Activated CD8-positive, alpha-beta T cell treated with anti-CD3 and anti-CD28 coated beads for 36 hours (primary cell): ENCODE data around the gene COL25A1. TPM values are rescaled to one million over a fixed set of nuclear protein-coding genes. Genes with fewer than 3 reads are reported as not detected.

Experiments used
- ATAC-seq: fragments of 200-7000 bp; cut with Tn5 transposase; one replicate; pipeline ENCODE4 v1.10.0; 2021; ENCODE audit warnings: mild to moderate bottlenecking, moderate library complexity
- CTCF ChIA-PET: fragments of 350-600 bp; sonication (Branson Sonifier 250); formaldehyde crosslinking; loops from one replicate; lab custom pipeline; 2021; ENCODE audit warnings: antibody characterized with exemption; lab: Charles Lee
- POLR2A ChIA-PET: fragments of 350-600 bp; sonication (Branson Sonifier 250); formaldehyde crosslinking; loops from one replicate; lab custom pipeline; 2021; ENCODE audit warnings: antibody characterized with exemption; lab: Charles Lee
- DNase-seq: peaks from one replicate; pipeline ENCODE4 v3.0.0-alpha.2; 2020
- H3K27ac Mint-ChIP-seq: one replicate; pipeline ENCODE4 v1.8.0; 2021; ENCODE audit warnings: mild to moderate bottlenecking, mixed read lengths
- H3K27me3 Mint-ChIP-seq: one replicate; pipeline ENCODE4 v1.8.0; 2021; ENCODE audit warnings: mixed read lengths
- H3K36me3 Mint-ChIP-seq: one replicate; pipeline ENCODE4 v1.8.0; 2021; ENCODE audit warnings: low read depth, mixed read lengths
- H3K4me1 Mint-ChIP-seq: one replicate; pipeline ENCODE4 v1.8.0; 2021; ENCODE audit warnings: low read depth, mixed read lengths
- H3K4me3 Mint-ChIP-seq: one replicate; pipeline ENCODE4 v1.8.0; 2021; ENCODE audit warnings: mild to moderate bottlenecking, moderate library complexity, mixed read lengths
- H3K9me3 Mint-ChIP-seq: one replicate; pipeline ENCODE4 v1.8.0; 2021; ENCODE audit warnings: mixed read lengths
- CTCF ChIP-seq: fragments of 200-600 bp; IDR thresholded peaks from one replicate; pipeline ENCODE4 v1.8.0; 2022; ENCODE audit warnings: antibody characterized with exemption, mild to moderate bottlenecking
- intact Hi-C: fragments of 100-400 bp; cut with micrococcal nuclease; formaldehyde crosslinking; loops from one replicate; pipeline ENCODE4 v1.10.0; 2022
- total RNA-seq, 2 experiments: library from RNA; stranded (reverse); gene quantifications; one replicate each; pipeline ENCODE4 v1.2.3, GENCODE V29; 2021

COL25A1 gene
- total RNA-seq, 2 experiments from 2014 or later: not detected

- ATAC-seq (no peak), DNase-seq (no peak)
- ChIA-PET POLR2A (no interaction called here), CTCF (no interaction called here)
- intact Hi-C loops: no loop called here
- peaks cover 2% of the 10 kb centered on the region for H3K27me3 Mint-ChIP-seq
- no peak overlapping the region for H3K4me3 Mint-ChIP-seq
- no peaks in the 10 kb centered on the region for H3K36me3 Mint-ChIP-seq
- no peaks in the 10 kb centered on the region for H3K4me1 Mint-ChIP-seq
- H3K27ac Mint-ChIP-seq: no peak overlapping the region
- no peak for TF ChIP-seq CTCF
- H3K9me3 Mint-ChIP-seq: peaks cover 4% of the 10 kb centered on the region
These were observed 286.3 kb downstream of the COL25A1 start for GRCh38 chr4:109016200-109016599.

DNA sequence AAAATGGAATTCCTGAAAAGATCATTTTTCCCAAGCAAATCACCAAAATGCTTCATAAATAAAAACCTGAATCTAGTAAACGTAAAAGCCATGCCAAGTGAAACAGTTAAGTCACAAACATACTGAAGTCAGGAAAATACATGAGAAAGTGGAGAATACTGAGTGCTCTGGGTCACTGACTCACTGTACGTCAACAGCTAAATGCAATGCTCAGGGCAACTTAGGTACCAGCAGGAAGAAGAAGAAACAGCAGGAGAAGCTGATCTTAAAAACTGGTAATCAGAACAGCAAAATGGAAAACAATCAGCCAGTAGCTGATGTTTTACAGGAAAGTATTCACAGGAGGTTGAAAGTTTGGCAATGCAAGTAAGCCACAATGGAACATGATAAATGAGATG lies 287.0 kb downstream of the COL25A1 start:
- CTCF ChIA-PET: no interaction called here
- POLR2A ChIA-PET: no interaction called here
- intact Hi-C loops: no loop called here
- no peak for ATAC-seq
- peaks cover 2% of the 10 kb centered on the region for H3K27me3 Mint-ChIP-seq
- no peak overlapping the region for H3K27ac Mint-ChIP-seq
- no peak for DNase-seq
- no peaks in the 10 kb centered on the region for H3K9me3 Mint-ChIP-seq
- no peak overlapping the region for H3K4me3 Mint-ChIP-seq
- H3K36me3 Mint-ChIP-seq: no peaks in the 10 kb centered on the region
- no peaks in the 10 kb centered on the region for H3K4me1 Mint-ChIP-seq
- no peak for TF ChIP-seq CTCF

DNA sequence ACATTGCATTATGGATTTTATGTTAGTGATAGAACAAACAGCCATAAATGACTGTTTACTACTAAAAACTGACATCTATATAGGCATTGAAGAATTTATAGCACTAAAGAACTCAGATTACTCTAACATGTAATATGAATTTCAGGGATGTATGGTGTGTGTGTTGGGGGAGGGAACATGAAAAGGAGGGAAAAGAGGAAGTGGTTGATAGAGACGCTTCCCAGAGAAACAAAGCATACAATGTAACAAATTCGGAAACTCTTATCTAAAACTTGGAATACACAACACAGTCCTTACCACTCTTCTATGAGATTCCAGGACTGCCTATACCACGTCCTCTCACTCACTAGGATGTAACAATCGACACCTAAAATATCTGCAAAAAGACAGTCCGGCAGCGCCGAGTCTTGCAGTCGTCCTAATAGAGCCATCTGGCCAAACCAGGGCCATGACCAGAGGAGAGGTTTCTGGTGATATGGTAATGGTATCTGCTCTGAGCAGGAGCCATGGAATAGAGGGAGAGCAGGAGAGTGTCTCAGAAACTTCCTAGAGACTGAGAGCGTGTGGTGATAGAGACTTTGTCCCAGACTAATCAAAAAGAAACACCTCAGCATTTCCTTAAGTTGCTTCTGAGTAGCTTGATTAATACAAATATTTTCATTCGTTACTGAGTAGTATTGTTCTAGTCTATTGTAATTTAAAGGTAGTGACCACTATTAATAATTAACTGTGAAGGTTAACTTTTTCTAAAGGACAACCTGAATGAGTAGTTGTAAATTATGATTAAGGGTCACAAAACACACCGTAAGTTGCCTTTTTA lies 287.7 kb downstream of the COL25A1 start:
- CTCF ChIA-PET: no interaction called here
- no peak overlapping the region for H3K27ac Mint-ChIP-seq
- TF ChIP-seq CTCF: no peak
- POLR2A ChIA-PET: no interaction called here
- no peak for DNase-seq
- no peaks in the 10 kb centered on the region for H3K9me3 Mint-ChIP-seq
- intact Hi-C loops: no loop called here
- peaks cover 2% of the 10 kb centered on the region for H3K27me3 Mint-ChIP-seq
- H3K4me3 Mint-ChIP-seq: no peak overlapping the region
- no peaks in the 10 kb centered on the region for H3K36me3 Mint-ChIP-seq
- H3K4me1 Mint-ChIP-seq: no peaks in the 10 kb centered on the region
- ATAC-seq: no peak

- no peak overlapping the region for H3K27ac Mint-ChIP-seq
- intact Hi-C loops: no loop called here
- CTCF ChIA-PET: no interaction called here
- DNase-seq (no peak), ATAC-seq (no peak)
- H3K4me1 Mint-ChIP-seq: no peaks in the 10 kb centered on the region
- no peaks in the 10 kb centered on the region for H3K9me3 Mint-ChIP-seq
- POLR2A ChIA-PET: no interaction called here
- H3K36me3 Mint-ChIP-seq: no peaks in the 10 kb centered on the region
- no peak overlapping the region for H3K4me3 Mint-ChIP-seq
- peaks cover 2% of the 10 kb centered on the region for H3K27me3 Mint-ChIP-seq
- TF ChIP-seq CTCF: no peak
These were observed 290.1 kb downstream of the COL25A1 start for GRCh38 chr4:109012286-109012880.

DNA sequence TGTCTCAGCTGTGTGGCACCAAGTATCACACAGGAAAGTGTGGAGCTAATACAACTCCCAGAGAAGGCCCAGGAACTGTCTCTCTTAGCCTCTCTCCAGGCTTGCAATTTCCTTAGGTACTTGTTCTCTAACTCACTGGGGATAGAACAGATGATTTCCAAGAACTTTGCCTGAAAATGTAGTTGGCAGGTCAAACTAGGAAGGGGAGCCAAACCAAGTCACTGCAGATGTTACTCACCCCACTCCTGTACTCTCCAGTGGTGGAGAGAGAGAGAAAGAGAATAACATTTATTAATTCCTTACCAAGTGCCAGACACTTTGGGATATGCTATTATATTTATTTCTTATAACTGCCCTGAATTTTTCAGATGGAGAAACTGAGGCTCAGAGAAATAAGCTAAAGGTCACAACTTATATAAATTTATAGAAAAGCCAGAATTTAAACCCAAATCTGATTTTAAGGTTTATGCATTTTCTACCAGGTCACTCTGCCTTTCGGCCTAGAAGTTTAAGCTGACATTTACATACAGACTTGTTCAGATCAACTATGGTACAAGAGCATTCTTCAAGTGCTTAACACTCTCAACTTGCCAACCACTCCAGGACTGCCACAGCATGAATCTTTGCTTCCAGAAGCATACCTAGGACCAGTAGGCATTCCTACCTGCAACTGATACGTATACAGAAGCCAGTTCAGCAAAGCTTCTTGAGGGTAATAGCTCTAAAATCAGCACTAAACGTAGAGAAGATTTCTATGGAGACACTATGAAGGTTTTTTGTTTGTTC lies 291.0 kb downstream of the COL25A1 start:
- ATAC-seq (no peak), DNase-seq (no peak)
- Mint-ChIP-seq H3K9me3 (no peaks in the 10 kb centered on the region), H3K4me3 (no peak overlapping the region), H3K36me3 (no peaks in the 10 kb centered on the region), H3K27ac (no peak overlapping the region), H3K4me1 (no peaks in the 10 kb centered on the region), H3K27me3 (peaks cover 2% of the 10 kb centered on the region)
- intact Hi-C loops: no loop called here
- TF ChIP-seq CTCF: no peak
- CTCF ChIA-PET: interaction anchor here (0.6 kb wide), 1 partner anchor 394 kb away, joined by 3 read pairs; no protein-coding TSS in a partner anchor
- POLR2A ChIA-PET: no interaction called here
